Measurements from ENCODE around the gene BCL2L15. TPM values are rescaled to one million over a fixed set of nuclear protein-coding genes. Genes with fewer than 3 reads are reported as not detected.

Gene BCL2L15
- total and polyA plus RNA-seq, 10 of the 15 experiments (the other 5 are each of a cell fraction or from before 2014, with no cell fraction given), result 0.42 to 1.2 (median 0.59) TPM

DNA sequence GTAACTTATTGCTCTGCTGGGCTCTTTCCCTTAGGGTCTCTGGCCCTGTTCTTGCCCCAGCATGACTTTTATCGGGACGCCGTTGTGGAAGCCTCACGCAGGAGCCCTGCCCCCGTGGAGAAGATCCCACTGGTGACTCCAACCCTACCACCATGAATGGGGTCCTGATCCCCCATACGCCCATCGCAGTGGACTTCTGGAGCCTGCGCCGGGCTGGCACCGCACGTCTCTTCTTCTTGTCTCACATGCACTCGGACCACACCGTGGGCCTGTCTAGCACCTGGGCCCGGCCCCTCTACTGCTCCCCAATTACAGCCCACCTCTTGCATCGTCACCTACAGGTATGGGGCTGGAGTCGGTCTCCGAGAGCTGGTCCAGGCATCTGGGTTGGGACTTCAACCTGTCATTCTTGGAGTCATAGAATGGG lies 18.1 kb upstream of the BCL2L15 start:
- peak overlapping the region; percentile 84 for H3K27ac ChIP-seq (ENCODE audit: control insufficient read depth, insufficient read depth)
- peaks cover 0 to 9% of the 10 kb centered on the region in 2 experiments; a peak in 1 of 4 replicates for H3K36me3 ChIP-seq (ENCODE audit: control insufficient read depth in 2 of 2, insufficient read depth in 2 of 2, low read length in 1 of 2)
- H3K27me3 ChIP-seq (replicated peaks in 1 of 2; ENCODE audit: control insufficient read depth in 2 of 2, insufficient read depth in 2 of 2, low read length in 1 of 2), result no peaks in the 10 kb centered on the region
- peak overlapping the region; percentile 95 for H3K4me2 ChIP-seq (ENCODE audit: control insufficient read depth, insufficient read depth)
- CTCF ChIA-PET, result interaction anchor here (1.0 to 7.7 kb wide), 8 partner anchors 16 to 377 kb away, joined by 3 to 79 read pairs (median 41); partner anchors contain the start of gene HIPK1
- 4% methylated on average over 15 of the region's 17 CpGs for WGBS (ENCODE audit: insufficient coverage, insufficient replicate concordance, low lambda C conversion rate, missing lambda C conversion rate)
- H2AFZ ChIP-seq (ENCODE audit: control insufficient read depth, low read depth, low read length), result peak overlapping the region; percentile 95
- peak overlapping the region; percentile 91 for H3K4me3 ChIP-seq
- ATAC-seq (peak; percentile 27), DNase-seq (ENCODE audit: low read depth, low spot score) (no peak), FAIRE-seq (no peak)
- in situ Hi-C loops (cut with MboI), result no loop called here
- no peaks in the 10 kb centered on the region for H3K9me3 ChIP-seq (replicated peaks; ENCODE audit: control insufficient read depth, insufficient read depth, low read length)
- peaks cover 3% of the 10 kb centered on the region for H3K4me1 ChIP-seq (ENCODE audit: control insufficient read depth, insufficient read depth, low read length)
- RAD21 ChIA-PET (ENCODE audit: unreplicated experiment), result interaction anchor here (0.8 to 4.0 kb wide), 9 partner anchors 15 to 71 kb away, joined by 3 to 110 read pairs (median 38); partner anchors contain the start of gene HIPK1
- SMC1A ChIA-PET (ENCODE audit: uncharacterized antibody, unreplicated experiment), result interaction anchor here (1.0 to 7.9 kb wide), 11 partner anchors 11 to 72 kb away, joined by 3 to 205 read pairs (median 19); partner anchors contain the start of genes BCL2L15 and HIPK1
- TSS peak; percentile 75 for BruUV-seq (replicated peaks)
- H3K79me2 ChIP-seq (ENCODE audit: control insufficient read depth, insufficient read depth, low read length), result peaks cover 38% of the 10 kb centered on the region
- peak overlapping the region; percentile 93 for H3K9ac ChIP-seq (ENCODE audit: control insufficient read depth, insufficient read depth, low read length)
- intact Hi-C loops (cut with micrococcal nuclease; ENCODE audit: unreplicated experiment), result loop anchor here (1.0 to 10.0 kb wide), 6 partner anchors 24 to 151 kb away; partner anchors contain the start of genes HIPK1, PHTF1 and RSBN1
- POLR2A ChIA-PET, result interaction anchor here (0.6 to 5.8 kb wide), 5 partner anchors 10 to 47 kb away, joined by 4 to 68 read pairs (median 38); partner anchors contain the start of gene HIPK1
- no peaks in the 10 kb centered on the region for H4K20me1 ChIP-seq (ENCODE audit: control insufficient read depth, insufficient read depth)
- TF ChIP-seq NFYA (IDR thresholded peaks at IDR 0.05; ENCODE audit: borderline replicate concordance, low read depth, low read length), result no peak
- TF ChIP-seq DPF2 (IDR thresholded peaks at IDR 0.05), result peak; percentile 72; the same call in 1 of the 2 replicates
- TF ChIP-seq, protein P1, sequence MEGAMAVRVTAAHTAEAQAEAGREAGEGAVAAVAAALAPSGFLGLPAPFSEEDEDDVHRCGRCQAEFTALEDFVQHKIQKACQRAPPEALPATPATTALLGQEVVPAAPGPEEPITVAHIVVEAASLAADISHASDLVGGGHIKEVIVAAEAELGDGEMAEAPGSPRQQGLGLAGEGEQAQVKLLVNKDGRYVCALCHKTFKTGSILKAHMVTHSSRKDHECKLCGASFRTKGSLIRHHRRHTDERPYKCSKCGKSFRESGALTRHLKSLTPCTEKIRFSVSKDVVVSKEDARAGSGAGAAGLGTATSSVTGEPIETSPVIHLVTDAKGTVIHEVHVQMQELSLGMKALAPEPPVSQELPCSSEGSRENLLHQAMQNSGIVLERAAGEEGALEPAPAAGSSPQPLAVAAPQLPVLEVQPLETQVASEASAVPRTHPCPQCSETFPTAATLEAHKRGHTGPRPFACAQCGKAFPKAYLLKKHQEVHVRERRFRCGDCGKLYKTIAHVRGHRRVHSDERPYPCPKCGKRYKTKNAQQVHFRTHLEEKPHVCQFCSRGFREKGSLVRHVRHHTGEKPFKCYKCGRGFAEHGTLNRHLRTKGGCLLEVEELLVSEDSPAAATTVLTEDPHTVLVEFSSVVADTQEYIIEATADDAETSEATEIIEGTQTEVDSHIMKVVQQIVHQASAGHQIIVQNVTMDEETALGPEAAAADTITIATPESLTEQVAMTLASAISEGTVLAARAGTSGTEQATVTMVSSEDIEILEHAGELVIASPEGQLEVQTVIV (IDR thresholded peaks at IDR 0.05; ENCODE audit: borderline replicate concordance, partially characterized antibody), result no peak
- TF ChIP-seq BRCA1 (IDR thresholded peaks at IDR 0.05; ENCODE audit: low read depth, low read length), result no peak
- TF ChIP-seq CBX5 (IDR thresholded peaks at IDR 0.05; ENCODE audit: low read depth), result no peak; the same call in 1 of the 2 replicates
- TF ChIP-seq, protein P2, sequence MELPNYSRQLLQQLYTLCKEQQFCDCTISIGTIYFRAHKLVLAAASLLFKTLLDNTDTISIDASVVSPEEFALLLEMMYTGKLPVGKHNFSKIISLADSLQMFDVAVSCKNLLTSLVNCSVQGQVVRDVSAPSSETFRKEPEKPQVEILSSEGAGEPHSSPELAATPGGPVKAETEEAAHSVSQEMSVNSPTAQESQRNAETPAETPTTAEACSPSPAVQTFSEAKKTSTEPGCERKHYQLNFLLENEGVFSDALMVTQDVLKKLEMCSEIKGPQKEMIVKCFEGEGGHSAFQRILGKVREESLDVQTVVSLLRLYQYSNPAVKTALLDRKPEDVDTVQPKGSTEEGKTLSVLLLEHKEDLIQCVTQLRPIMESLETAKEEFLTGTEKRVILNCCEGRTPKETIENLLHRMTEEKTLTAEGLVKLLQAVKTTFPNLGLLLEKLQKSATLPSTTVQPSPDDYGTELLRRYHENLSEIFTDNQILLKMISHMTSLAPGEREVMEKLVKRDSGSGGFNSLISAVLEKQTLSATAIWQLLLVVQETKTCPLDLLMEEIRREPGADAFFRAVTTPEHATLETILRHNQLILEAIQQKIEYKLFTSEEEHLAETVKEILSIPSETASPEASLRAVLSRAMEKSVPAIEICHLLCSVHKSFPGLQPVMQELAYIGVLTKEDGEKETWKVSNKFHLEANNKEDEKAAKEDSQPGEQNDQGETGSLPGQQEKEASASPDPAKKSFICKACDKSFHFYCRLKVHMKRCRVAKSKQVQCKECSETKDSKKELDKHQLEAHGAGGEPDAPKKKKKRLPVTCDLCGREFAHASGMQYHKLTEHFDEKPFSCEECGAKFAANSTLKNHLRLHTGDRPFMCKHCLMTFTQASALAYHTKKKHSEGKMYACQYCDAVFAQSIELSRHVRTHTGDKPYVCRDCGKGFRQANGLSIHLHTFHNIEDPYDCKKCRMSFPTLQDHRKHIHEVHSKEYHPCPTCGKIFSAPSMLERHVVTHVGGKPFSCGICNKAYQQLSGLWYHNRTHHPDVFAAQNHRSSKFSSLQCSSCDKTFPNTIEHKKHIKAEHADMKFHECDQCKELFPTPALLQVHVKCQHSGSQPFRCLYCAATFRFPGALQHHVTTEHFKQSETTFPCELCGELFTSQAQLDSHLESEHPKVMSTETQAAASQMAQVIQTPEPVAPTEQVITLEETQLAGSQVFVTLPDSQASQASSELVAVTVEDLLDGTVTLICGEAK (IDR thresholded peaks at IDR 0.05; ENCODE audit: borderline replicate concordance), result no peak
- TF ChIP-seq GATAD2B (conservative IDR thresholded peaks at IDR 0.05; ENCODE audit: low read depth), result peak; percentile 83; the same call in 1 of the 2 replicates
- TF ChIP-seq MLLT1 (IDR thresholded peaks at IDR 0.05), result no peak
- TF ChIP-seq BACH1 (IDR thresholded peaks at IDR 0.05; ENCODE audit: borderline replicate concordance), result peak; percentile 71; the same call in 1 of the 2 replicates
- TF ChIP-seq, protein P3, sequence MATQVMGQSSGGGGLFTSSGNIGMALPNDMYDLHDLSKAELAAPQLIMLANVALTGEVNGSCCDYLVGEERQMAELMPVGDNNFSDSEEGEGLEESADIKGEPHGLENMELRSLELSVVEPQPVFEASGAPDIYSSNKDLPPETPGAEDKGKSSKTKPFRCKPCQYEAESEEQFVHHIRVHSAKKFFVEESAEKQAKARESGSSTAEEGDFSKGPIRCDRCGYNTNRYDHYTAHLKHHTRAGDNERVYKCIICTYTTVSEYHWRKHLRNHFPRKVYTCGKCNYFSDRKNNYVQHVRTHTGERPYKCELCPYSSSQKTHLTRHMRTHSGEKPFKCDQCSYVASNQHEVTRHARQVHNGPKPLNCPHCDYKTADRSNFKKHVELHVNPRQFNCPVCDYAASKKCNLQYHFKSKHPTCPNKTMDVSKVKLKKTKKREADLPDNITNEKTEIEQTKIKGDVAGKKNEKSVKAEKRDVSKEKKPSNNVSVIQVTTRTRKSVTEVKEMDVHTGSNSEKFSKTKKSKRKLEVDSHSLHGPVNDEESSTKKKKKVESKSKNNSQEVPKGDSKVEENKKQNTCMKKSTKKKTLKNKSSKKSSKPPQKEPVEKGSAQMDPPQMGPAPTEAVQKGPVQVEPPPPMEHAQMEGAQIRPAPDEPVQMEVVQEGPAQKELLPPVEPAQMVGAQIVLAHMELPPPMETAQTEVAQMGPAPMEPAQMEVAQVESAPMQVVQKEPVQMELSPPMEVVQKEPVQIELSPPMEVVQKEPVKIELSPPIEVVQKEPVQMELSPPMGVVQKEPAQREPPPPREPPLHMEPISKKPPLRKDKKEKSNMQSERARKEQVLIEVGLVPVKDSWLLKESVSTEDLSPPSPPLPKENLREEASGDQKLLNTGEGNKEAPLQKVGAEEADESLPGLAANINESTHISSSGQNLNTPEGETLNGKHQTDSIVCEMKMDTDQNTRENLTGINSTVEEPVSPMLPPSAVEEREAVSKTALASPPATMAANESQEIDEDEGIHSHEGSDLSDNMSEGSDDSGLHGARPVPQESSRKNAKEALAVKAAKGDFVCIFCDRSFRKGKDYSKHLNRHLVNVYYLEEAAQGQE (IDR thresholded peaks at IDR 0.05; ENCODE audit: low read depth, low read length), result no peak
- 0 out of 2 replicates have a peak, but pooled peaks have one; percentile 0 for TF ChIP-seq RB1 (IDR thresholded peaks at IDR 0.05; ENCODE audit: borderline replicate concordance)

Data from GM12878 (cell line).